Measurements from ENCODE around the gene SERPINA6. TPM values are rescaled to one million over a fixed set of nuclear protein-coding genes. Genes with fewer than 3 reads are reported as not detected.
"Not testable (repeated sequence)": the region's sequence is repeated elsewhere in the genome, so short reads cannot be mapped to it uniquely, and the experiment has no call there.

Gene SERPINA6
- total RNA-seq, 6 experiments from 2014 or later = 185 to 407 (median 236) TPM

DNA sequence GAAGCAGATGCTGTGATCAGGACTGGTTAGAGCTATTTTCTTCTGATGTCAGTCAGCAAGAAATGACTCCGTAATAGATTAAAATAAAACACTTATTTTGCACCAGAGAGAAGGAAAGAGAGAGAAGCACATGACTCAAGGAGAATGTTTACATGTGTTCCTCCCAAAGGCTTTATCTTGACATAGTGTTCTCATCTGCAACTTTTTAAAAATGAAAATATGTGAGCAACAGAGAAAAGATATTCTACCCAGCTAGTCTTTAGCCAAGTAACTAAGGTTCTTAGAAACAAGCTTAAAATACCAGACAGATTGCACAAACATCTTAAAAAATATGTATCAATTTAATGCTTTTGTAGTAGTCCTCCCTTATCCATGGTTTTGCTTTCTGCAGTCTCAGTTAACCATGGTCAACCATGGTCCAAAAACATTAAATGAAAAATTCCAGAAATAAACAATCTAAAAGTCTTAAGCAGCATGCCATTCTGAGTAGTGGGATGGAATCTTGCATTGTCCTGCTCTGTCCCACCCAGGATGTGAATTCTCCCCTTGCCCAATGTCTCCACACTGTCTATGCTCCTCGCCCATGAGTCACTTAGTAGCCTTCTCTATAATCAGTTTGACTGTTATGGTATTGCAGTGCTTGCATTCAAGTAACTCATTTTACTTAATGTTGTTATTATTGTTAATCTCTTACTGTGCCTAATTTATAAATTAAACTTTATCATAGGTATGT, 40.0 kb downstream of the SERPINA6 start:
- intact Hi-C loops (cut with DNase I) = no loop called here
- no peaks in the 10 kb centered on the region for H3K27me3 ChIP-seq
- peaks cover 0 to 51% (median 22%) of the 10 kb centered on the region in 4 donors for H3K36me3 ChIP-seq
- ATAC-seq (no peak), DNase-seq (no peak)
- H3K27ac ChIP-seq = no peak overlapping the region
- 80% methylated on average over 2 of the region's 2 CpGs for WGBS (ENCODE audit: insufficient coverage, low coverage, low lambda C conversion rate, missing lambda C conversion rate)
- TF ChIP-seq POLR2A (IDR thresholded peaks at IDR 0.05) = no peak
- TF ChIP-seq, protein P1, sequence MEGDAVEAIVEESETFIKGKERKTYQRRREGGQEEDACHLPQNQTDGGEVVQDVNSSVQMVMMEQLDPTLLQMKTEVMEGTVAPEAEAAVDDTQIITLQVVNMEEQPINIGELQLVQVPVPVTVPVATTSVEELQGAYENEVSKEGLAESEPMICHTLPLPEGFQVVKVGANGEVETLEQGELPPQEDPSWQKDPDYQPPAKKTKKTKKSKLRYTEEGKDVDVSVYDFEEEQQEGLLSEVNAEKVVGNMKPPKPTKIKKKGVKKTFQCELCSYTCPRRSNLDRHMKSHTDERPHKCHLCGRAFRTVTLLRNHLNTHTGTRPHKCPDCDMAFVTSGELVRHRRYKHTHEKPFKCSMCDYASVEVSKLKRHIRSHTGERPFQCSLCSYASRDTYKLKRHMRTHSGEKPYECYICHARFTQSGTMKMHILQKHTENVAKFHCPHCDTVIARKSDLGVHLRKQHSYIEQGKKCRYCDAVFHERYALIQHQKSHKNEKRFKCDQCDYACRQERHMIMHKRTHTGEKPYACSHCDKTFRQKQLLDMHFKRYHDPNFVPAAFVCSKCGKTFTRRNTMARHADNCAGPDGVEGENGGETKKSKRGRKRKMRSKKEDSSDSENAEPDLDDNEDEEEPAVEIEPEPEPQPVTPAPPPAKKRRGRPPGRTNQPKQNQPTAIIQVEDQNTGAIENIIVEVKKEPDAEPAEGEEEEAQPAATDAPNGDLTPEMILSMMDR (IDR thresholded peaks at IDR 0.05) = no peak
- H3K4me3 ChIP-seq = no peak overlapping the region
- H3K9me3 ChIP-seq = no peaks in the 10 kb centered on the region
- peaks cover 0 to 22% (median 0%) of the 10 kb centered on the region in 4 donors for H3K4me1 ChIP-seq

DNA sequence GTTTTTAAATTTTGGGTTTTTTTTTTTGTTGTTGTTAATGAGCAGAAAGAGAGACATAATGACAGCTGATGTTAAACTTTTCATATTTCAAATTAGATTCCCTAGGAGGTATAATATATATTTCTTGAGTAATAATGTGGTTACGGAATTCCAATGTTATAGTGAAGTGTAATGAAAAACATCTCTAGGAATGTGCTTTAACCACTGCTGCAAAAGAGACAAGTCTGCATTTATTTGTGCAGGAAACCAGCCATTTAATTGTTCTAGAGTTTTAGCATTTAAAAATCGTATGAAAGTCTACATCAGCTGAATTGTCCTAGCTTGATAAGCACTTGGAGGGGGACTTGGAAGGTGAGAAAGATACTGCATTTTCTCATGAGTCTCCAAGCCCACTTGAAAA, 44.4 kb downstream of the SERPINA6 start:
- intact Hi-C loops (cut with DNase I) = no loop called here
- Histone ChIP-seq H3K9me3 (no peaks in the 10 kb centered on the region), H3K27me3 (no peaks in the 10 kb centered on the region), H3K27ac (no peak overlapping the region), H3K36me3 (peaks cover 0 to 14% (median 7%) of the 10 kb centered on the region in 4 donors), H3K4me1 (peaks cover 0 to 4% (median 0%) of the 10 kb centered on the region in 4 donors), H3K4me3 (no peak overlapping the region)
- ATAC-seq (no peak), DNase-seq (no peak)
- TF ChIP-seq, protein P1 (IDR thresholded peaks at IDR 0.05) = no peak
- TF ChIP-seq POLR2A (IDR thresholded peaks at IDR 0.05) = no peak
- WGBS (ENCODE audit: insufficient coverage, low coverage, low lambda C conversion rate, missing lambda C conversion rate) = 59% methylated on average over 2 of the region's 2 CpGs

DNA sequence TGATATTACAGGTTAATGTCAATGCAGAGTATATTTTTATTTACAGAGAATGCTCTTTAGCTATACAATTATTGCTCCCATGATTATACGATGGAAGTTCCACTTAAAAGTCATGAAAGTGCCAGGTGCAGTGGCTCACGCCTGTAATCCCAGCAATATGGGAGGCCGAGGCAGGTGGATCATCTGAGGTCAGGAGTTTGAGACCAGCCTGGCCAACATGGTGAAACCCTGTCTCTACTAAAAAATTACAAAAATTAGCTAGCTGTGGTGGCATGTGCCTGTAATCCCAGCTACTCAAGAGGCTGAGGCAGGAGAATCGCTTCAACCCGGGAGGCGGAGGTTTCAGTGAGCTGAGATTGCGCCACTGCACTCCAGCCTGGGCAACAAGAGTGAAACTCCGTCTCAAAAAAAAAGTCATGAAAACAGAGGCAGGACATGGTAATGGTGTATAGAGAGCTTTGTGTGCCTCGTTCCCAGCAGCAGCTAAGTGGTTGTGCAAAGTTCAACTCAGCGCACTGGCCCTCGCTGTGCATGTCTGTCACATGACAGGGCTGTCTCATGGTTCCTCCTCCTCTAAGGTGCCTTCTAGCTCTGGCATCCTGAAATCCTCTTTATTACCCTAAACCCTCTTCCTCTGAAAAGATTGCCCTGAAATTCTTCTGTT, 46.1 kb downstream of the SERPINA6 start:
- H3K9me3 ChIP-seq; H3K27me3 ChIP-seq; H3K4me3 ChIP-seq; H3K36me3 ChIP-seq; H3K4me1 ChIP-seq; intact Hi-C loops (cut with DNase I): not testable (repeated sequence)
- 64% methylated on average over 8 of the region's 11 CpGs for WGBS (ENCODE audit: insufficient coverage, low coverage, low lambda C conversion rate, missing lambda C conversion rate)
- DNase-seq (peak; percentile 72 to 85 (median 83)), ATAC-seq (peak; percentile 98 to 100 (median 99))
- TF ChIP-seq POLR2A (IDR thresholded peaks at IDR 0.05) = peak; percentile 11
- peak overlapping the region; percentile 56 to 79 (median 72) for H3K27ac ChIP-seq

DNA sequence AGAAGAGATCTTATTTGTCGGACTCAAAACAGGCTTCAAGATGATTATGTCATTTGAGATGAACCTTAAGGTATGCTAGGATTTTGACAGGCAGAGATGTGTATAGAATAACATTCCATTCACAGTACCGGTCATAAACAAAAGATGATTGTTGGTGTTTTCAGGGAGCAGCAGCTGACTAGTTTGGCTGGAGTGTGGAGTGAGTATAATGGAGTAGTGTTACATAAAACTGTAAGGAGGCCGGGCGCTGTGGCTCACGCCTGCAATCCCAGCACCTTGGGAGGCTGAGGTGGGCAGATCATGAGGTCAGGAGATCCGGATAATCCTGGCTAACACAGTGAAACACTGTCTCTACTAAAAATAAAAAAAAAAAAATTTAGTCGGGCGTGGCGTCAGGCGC, 54.0 kb downstream of the SERPINA6 start:
- DNase-seq (no peak), ATAC-seq (no peak)
- no peak overlapping the region for H3K27ac ChIP-seq
- no peaks in the 10 kb centered on the region for H3K9me3 ChIP-seq
- intact Hi-C loops (cut with DNase I) = no loop called here
- WGBS (ENCODE audit: insufficient coverage, low coverage, low lambda C conversion rate, missing lambda C conversion rate) = 79% methylated on average over 10 of the region's 10 CpGs
- no peaks in the 10 kb centered on the region for H3K4me1 ChIP-seq
- H3K27me3 ChIP-seq = no peaks in the 10 kb centered on the region
- no peak overlapping the region for H3K4me3 ChIP-seq
- TF ChIP-seq POLR2A (IDR thresholded peaks at IDR 0.05) = no peak
- TF ChIP-seq, protein P1 (IDR thresholded peaks at IDR 0.05) = no peak
- H3K36me3 ChIP-seq = no peaks in the 10 kb centered on the region

DNA sequence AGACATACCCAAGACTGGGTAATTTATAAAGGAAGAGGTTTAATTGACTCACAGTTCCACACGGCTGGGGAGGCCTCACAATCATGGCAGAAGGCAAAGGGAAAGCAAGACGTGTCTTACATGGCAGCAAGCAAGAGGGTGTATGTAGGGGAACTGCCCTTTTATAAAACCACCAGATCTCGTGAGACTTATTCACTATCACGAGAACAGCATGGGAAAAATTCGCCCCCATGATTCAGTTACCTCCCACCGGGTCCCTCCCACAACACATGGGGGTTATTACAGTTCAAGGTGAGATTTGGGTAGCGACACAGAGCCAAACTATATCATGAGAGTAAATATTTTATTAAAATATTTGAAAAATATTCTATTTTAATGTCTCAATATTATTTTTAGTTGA, 54.6 kb downstream of the SERPINA6 start:
- H3K4me1 ChIP-seq; DNase-seq; H3K36me3 ChIP-seq; H3K4me3 ChIP-seq; H3K27me3 ChIP-seq; H3K27ac ChIP-seq; ATAC-seq; intact Hi-C loops (cut with DNase I); H3K9me3 ChIP-seq: not testable (repeated sequence)
- WGBS (ENCODE audit: insufficient coverage, low coverage, low lambda C conversion rate, missing lambda C conversion rate) = 88% methylated on average over 7 of the region's 7 CpGs
